Middle frontal gyrus (tissue), 1 donor: ENCODE data around the gene UNC5B.
"Not testable (repeated sequence)": the region's sequence is repeated elsewhere in the genome, so short reads cannot be mapped to it uniquely, and the experiment has no call there.

Experiments
- DNase-seq: peaks from one replicate; pipeline ENCODE4 v3.0.0-alpha.2; 2015; ENCODE audit warnings: low spot score; ENCODE audit errors: extremely low spot score

The UNC5B gene

DNA sequence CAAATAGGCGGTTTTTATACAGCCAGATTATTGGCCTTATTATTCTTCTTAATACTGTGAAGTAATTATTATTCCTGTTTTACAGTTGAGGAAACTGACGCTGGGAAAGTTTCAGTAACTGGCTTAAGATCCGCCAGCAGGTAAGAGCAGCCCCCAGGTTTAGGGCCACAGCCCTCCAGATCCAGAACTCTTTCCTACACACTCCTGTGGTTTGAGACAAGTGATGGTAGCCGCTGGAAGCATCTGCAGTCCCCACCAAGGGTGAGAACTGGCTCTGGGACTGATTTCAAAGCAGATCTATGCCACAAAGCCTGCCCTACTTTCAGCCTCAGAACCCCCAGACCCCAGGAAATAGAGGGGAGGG is 3.0 kb upstream of the UNC5B start:
- no peak for DNase-seq

DNA sequence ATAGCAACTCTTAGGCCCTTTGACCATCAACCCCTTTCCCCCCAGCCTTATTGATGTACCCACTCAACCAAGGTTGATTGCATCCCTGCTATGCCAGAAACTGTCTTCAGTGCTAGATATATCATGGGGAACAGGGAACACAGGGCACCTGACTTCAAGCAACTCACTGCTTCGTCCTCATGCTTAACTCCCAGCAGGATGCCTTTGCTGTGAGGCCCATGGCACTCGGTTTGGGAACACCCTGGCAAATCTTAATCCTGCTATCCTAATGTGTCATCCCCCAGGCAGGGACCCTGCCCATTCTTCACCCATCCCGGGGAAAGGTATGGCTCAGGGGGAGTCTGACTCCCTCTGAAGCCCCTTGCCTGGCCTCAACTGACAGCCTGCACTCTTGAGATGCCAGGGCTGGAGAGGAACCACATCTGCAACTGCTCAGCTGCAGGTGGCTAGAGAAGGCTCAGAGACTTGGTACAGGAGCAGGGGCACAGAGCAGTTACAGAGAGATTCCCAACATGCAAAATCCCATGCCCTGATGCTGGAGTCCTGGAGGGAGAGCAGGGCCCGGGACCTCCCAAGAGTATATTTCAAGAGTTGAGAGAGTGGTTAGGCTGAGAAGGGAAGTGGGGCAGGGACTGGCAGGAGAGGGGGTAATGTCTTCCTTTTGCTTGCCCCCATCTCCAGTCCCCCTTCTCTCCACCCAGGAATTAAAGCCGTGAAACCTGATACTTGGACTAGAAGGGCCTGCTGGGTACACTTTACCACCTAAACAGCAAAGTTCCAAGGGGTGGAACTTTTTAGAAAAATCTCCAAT is 2.4 kb upstream of the UNC5B start:
- no peak for DNase-seq

DNA sequence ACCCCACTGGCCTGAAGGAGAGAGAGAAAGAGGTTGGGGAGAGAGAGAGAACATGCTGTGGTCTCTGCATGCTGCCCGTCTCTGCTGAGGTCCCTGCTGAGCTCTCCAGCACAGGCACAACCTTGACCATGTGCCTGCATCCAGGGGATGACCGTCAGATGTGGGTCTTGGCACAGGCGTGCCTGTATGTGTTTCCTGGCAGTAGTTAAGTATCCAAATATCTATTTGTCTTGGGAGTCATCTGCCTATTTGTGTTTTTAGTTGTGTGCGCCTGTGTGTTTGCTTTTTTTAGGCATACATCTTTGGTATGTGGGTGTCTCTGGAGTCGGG is 1.9 kb upstream of the UNC5B start:
- DNase-seq, result no peak

DNA sequence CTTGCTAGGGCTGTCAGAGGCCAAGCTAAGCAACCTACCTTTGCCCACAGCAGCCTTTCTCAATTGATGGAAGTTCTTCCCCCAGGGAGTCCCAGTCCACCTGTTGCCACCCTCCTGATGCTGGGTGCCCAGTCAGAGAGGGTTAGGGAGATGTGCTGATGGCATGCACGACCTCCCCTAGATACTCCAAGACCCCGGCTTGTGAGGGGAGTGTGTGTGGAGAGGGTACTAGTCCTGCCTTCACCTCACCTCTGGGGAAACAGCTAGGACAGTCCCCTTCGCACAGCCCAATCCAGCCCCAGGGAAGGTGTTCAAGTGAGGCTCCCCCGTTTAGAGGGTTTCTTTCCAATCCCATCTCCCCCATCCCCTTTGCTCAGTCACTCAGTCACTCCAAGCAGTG is 1.3 kb upstream of the UNC5B start:
- no peak for DNase-seq

DNA sequence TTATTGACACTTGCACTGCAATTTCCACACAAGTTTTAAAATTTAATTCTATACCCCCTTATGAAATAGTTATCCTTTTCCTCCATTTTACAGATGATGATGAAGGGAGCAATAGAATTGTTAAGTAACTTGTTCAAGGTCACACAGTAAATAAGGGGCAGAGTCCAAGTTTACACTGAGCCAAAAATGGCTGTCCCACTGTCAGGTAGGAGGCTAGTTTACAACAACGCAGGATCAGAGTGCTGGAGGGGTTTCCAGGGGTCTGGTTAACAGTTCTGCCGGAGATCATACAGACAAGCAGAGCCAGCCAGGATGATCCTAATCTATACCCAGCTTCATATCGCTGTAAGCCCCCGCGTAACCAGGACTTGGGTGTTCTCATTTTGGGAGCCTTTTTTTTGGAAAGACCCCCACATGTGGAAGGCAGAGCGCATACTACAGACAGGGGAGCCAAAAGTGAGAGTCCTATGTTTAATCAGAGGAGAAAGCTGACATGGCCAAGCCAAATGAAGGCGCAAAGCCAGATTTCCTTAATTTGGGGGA is 524 bp upstream of the UNC5B start:
- no peak for DNase-seq

DNA sequence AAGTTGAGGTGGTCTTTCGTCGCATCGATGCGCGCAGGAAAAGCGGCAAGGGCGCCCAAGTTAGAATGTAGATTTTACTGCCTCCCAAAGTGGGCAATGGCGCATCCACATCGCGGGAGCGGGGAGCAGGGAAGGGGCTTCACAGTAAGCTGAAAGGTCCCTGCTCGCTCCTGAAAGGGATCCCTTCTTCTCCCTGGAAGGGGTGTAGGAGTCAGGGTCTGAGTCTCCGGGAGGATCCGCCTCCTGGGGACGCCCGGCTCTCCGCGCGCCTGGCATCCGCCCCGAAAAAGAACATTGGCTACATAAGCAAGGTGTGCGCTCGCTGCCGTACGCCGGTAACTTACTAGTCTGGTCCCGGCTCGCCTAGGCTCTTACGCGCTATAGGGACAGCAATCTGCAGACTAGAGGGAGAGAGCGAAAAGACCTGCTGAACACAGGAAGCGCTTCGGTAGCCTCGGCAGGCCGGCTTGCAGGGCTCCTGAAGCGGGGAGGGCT is 804 bp downstream of the UNC5B start:
- DNase-seq, result no peak

DNA sequence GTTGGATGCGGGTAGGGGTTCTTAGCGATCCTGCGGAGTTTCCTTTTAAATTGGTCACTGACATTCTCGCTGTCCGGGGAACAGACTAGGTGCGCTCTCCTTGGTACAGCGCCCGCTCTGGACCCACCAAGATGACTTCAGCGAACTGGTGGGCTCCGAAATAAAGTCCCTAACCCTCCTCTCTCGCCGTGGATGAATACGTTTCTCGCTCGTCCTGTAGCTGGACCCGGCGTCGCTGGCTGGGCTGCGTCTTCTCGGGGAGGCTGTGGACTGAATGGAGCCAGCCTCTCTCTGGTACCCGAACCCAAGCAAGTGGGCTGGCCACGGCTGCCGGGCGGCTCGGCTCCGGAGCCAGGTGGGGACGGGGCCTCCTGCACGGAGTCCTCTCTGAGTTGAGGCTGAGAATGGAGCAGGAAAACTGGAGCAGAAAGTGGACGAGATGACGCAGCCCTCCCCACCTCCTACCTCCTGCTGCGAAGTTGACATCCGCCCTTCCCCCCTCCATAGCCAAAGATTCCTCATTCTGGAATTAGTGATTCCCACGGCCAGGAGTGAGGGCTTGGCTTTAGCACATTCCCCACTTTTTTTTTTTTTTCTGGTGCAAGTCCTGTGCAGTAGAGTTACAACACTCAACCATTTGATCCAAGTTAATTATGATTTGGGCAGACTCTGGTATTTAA is 1.5 kb downstream of the UNC5B start:
- no peak for DNase-seq

DNA sequence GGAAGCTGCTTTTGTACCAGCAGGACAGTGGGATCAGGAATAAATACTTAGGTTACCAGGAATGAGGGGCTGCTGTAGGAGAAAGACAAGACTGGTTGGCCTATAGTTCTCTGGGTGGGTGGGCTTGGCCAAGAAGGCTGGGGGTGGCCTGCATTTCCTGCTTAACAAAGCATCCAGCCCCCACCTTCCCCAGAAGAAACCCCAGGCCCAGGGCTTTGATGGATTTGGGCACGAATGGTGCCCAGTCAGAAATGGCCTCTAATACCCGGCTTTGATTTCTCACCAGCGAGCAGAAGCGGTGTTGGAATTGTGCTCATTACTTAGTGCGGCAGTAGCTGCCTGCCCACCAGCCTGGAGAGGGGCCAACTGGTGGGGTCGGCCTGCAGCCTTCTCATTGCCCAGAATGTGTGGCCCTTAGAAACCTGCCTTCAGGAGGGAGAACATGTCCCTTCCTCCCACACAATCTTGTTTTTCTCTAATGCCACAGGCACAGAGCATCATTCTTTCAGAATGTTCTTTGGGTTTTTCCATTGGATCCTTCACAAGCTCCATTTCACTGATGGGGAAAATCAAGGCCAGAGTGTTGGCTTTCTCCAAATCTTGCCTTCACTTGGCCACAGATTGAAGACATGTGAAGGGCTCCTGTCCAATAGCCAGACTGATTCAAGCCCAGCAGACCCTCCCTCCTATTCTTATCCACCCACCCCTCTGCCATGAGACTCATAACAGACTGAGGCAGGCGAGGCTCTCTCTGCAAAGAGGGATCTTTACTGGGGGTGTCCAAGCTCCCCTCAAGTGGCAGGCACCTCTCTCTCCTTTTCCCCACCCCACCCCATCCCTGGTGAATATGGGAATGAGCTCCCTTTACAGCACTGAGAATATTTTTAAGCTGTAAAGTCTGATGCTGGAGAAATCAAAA is 2.5 kb downstream of the UNC5B start:
- no peak for DNase-seq

DNA sequence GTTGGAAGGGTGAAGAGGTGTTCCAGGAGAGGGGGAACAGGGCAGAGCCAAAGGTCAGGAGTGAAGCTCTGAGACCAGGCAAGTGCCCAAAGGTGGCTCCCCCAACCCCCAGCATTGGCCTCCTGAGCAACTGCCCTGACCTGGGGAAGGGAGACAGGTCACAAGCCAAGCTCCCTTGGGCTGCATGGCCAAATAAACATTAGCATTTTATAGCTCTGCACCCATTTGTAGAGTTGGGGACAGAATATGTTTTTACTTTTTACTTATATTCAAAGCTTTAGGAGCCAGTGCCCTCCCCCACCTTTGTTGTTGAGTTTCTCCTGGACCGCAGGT is 4.0 kb downstream of the UNC5B start:
- DNase-seq, result no peak

DNA sequence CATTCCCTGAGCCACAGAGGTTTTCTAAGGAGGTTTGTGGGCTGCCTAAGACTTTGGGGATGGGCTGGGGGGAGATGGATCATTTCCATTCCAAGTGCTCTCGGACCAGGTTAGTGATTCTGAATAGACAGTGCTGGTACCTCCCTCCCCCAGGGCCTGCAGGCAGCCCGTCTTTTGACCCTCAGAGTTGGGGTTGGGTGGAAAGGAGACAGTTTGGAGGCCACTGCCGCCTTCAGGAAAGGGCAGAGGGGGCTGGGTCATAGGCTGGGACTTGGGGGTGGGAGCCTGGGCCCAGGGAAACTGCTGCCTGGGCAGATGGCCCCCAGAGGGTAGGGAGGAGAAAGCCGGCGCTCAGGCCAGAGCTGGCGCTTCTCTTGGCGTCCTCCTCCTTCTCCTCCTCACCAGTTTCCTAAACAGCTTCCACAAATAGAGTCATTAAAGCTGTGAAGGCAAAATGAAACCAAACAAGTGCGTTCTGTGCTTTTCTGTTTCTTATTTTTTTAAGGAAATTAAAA is 4.4 kb downstream of the UNC5B start:
- no peak for DNase-seq

DNA sequence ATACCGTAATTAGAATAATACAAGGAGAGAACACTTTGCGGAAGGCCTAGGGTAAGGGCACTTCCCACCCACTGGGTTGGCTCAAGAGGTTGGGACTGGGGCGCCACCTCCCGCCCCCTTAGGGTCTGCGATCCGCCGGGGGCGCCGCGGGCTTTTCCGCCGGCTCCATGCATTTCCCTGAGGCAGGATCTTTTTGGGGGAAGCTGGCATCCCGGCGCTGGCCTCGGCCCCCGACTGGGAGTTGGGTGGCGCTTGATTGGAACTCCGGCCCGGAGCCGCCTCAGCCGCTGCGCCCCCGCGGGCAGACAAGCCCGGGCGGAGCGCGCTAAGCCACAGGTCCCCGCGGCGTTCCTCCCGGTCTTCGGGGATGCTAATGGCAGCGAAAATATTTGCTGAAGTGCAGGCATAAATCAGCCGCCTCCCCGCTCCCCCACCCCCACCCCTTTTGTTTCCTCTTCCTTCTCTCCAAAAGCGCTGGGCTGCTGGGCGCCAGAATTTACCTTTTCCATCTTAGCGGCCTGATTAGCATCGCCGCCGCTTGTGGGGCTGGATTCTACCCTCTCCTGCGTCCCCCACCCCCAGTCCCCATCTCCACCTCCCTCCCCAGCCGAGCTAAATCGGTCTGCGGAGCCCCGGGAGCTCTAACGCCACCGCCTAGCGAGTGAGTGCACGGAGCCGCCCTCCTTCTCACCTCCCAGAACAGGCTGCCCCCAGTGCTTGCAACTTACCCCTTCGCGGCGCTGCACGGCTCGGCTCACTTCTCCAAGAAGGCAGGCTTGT is 5.1 kb downstream of the UNC5B start:
- no peak for DNase-seq

DNA sequence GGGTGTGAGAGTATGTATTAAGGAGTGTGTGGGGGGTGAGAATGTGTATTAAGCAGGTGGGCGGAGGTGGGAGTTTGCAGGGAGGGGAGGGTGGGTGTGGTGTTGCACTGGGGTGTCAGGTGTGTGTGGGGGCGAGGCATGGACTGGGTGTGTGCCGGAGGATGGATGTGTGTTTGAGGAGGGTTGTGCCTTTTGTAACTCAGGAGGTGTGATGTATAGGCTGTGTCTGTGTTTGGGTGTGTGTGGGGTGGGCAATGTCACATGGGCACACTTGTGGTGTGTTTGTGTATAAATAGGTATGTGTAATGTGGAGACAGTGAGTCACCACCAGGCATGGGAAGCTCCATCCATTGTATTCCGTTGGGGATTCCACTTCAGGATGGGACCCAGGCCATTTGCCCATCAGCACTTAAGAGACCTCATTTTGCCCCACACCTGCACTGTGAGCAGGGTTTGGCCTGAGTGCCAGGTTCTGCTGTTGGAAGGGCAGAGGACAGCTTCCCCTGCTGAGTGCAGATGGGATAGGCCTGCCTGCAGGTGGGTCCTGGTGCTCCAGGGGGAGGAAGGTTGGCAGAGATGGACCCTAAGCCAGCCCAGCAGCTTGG is 5.8 kb downstream of the UNC5B start:
- no peak for DNase-seq

DNA sequence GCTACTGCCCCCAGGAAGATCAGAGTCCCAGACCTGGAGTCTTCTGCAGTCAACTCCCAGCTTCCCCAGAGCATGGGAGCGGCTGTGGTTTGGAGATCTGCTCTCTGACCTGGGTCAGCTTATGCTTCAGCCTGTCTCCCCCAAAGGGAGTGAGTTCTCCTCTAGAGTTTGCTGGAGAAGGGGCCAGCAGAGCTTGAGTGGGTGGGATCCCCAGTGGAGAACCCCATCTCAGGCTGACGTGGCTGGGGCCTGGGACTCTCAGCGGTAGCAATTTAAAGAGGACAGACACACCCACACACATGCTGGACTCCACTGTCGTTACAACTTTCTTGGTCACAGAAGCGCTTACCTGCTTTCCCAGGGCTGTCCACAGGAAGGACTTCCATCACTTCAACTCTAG is 6.3 kb downstream of the UNC5B start:
- no peak for DNase-seq

DNA sequence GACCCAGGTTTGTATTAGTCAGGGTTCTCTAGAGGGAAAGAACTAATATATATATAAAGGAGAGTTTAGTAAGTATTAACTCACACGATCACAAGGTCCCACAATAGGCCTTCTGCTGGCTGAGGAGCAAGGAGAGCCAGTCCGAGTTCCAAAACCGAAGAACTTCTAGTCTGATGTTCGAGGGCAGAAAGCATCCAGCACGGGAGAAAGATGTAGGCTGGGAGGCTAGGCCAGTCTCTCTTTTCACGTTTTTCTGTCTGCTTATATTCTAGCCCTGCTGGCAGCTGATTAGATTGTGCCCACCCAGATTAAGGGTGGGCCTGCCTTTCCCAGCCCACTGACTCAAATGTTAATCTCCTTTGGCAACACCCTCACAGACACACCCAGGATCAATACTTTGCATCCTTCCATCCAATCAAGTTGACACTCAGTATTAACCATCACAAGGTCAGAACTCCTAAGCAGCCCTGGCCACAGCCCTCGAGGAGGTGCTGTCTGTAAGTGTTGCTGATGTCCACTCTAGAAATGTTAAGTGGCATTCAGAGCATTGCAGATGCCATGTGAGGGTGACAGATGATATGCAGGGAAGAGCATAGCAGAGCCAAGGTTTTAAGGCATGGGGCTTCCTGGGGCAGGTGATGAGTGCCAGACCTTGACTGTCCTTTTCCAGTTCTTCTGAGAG is 7.0 kb downstream of the UNC5B start:
- not testable (repeated sequence) for DNase-seq

DNA sequence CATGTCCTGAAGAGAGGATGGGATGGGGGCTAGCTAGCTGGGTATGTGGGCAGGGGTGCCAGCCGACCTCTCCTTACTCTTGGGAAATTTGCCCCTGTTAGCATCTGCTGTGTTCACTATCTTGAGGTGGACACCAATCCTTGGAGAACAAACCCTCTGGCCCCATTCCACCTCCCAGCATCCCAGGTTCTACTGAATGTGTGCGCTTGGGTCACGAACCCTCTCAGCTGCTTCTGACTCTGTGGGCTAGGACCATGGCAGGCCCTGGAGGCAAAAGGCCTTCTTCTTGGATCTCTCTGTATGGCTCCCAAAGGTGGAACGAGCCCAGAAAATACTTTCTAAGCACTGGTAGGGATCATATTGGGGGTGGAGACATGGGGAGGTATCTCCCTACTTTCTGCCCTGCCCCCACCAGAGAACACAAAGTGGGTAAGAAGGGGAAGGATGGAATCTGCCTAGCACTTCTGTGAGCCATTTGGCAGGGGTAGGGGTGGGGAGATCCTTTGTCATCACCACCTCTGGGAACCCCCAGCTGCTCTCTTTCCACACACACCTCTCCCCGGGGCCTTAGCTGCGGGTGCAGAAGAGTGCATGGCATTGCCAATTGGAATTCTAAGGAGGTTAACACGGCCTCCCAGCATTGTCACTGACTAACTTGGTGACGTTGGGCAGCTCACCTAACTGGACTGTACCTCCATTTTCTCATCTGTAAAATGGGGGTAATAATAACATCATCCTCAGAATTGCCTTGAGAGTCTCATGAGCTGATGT is 7.7 kb downstream of the UNC5B start:
- DNase-seq, result no peak

DNA sequence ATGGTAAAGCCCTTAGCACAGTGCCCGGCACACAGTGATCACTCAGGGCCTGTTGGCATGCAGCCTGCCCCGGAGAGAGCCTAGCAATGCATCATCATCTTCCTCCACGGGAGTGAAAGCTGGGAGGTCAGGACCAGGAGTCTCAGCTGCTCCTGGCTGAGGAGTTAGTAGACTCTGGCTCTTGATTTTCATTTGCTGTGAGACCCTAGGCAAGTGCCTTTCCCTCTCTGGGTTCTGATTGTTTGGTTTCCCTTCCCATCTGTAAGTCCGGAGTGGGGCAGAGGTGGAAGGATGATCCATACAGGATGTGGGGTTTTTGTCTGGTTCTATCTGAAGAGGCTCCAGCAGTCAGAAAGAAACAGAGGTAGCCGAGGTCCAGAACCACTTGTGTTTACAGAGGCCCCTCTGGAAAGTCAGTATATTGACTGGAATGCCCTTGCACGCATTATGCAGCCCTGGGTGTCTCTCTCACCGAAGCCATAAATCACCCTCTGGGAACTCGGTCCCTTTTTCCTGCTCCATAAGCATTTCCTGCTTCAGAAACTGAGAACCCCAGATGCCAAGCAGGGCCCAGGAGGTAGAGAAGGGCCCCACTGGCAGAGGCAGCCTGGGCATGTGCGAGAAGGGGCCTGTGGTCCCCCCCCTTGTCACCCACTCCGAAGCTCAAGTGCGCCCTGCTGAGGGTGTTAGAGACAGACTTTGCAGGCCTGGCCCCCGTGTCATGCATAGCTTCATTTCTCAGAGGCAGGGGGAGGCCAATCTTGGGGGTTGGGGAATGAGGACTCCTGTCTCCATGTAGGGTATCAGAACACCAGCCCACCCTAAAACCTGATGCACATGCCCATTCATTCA is 8.5 kb downstream of the UNC5B start:
- no peak for DNase-seq

DNA sequence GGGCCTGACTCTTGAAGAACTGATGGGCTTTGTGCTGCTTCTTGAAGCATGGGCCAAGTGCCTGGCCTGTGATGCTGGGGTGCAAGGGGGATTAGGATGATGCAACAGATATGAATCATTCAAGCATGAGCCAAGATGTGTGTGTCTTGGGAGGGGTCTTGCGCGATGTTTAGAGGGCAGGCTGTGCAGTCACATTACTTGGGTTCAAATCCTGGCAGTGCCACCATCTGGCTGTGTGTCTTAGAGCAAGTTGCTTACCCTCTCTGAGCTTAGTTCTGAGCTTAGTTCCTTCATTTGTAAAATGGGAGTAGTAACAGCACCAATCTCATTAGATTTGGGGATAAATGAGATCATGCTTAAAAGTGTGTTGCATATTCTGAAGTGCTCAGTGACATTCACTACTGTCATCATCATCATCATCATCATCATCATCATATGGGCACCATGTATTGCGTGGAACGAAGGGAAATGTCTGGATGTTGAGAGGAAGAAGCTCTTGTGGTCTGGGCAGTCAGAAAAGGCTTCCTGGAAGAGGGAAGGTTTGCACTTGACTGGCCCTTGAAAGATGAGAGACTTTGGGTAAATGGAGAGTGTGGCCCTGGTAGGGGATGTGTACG is 9.3 kb downstream of the UNC5B start:
- no peak for DNase-seq
